HCEC 1CT (cell line): Measurements from ENCODE around the gene GZF1.

Experiments used
- DNase-seq: peaks from one replicate; pipeline ENCODE4 v3.0.0-alpha.2; 2017

Gene GZF1

GRCh38 chr20:23370873-23371272 lies 8.9 kb downstream of the GZF1 start:
- no peak for DNase-seq

DNA sequence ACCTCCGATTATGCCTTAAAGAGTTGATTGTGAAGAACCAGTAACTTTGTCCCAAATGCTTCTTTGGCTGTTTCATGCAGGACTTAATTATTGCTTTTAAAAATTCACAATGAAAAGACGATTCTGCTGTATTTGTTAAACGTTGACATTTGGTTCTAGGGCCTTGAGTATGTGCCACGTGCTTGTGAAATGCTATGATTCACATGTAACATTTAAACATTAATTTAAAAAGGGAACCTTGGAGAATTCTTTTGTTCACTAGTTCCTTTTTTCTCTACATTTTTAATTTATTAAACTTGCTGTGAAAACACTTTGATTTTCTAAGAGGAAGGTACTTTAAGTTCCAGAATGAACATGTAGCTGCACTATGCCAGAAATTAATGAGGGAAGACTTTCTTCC lies 9.5 kb downstream of the GZF1 start:
- no peak for DNase-seq

DNA sequence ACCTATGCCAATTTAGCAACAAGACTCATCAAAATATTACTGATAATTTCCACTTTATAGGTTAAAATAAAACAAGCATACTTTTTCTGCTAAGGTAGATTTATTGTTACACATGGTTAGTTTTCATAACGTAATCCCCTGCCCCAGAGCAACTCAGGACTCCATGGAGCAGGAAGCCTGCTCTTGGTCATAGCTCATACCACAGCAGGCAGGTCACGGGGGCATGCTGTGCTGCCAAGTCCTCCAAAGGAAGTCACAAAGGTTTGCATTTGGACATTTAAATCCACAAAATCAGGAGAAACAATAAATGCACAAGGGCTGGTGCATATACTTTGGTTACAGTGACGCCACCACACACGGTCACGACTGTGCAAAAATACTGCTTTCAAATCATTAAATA lies 12.5 kb downstream of the GZF1 start:
- DNase-seq, result no peak

GRCh38 chr20:23375827-23376226 lies 13.8 kb downstream of the GZF1 start:
- no peak for DNase-seq

GRCh38 chr20:23379772-23380171 lies 17.8 kb downstream of the GZF1 start:
- DNase-seq, result no peak

- DNase-seq, result no peak
Measured at GRCh38 chr20:23381876-23382275, 19.9 kb downstream of the GZF1 start.

GRCh38 chr20:23386304-23387117 lies 24.5 kb downstream of the GZF1 start:
- no peak for DNase-seq

DNA sequence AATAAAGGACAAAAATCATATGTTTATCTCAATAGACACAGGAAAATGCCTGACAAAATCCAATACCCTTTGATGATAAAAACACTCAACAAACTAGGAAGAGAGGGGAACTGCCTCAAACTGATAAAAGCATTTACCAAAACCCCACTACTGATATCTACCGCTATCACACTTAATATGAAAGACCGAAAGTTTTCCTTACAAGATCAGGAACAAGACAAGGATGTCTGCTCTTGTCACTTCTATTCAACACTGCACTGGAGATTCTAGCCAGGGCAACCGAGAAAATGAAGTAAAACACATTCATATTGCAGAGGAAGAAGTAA lies 25.1 kb downstream of the GZF1 start:
- DNase-seq, result no peak

- DNase-seq, result no peak
Measured at GRCh38 chr20:23390091-23390774, 28.3 kb downstream of the GZF1 start.

DNA sequence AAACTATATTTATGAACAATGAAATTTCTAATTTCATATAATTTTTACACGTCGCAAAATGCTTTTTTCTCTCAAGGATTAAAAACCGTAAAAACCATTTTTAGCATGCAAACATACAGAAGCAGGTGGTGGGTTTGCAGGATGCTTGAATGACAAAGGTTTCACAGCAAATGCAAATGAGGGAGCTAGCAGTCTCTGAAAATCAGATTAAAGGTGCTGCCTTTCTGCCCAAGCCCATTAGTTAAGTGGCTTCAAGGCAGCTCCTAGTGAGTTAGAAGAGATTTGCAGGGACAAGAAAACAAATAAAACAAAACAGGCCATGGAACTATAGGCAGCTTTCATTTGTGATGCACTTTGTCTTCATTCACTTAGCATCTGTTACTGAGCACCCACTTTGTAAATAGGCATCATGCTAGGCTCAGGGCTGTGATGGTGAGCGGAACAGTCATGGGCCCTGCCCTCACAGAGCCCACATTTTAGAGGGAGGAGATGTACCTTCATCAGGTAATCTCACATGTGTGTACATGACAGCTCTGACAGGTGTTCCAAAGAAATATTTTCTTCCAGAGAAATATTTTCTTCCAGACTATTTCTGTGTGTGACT lies 29.8 kb downstream of the GZF1 start:
- DNase-seq, result no peak

- no peak for DNase-seq
Measured at GRCh38 chr20:23393996-23394775, 32.2 kb downstream of the GZF1 start.

GRCh38 chr20:23396950-23397627 lies 35.1 kb downstream of the GZF1 start:
- no peak for DNase-seq

- DNase-seq, result peak; percentile 14
Measured at GRCh38 chr20:23397961-23398360, 36.0 kb downstream of the GZF1 start.

DNA sequence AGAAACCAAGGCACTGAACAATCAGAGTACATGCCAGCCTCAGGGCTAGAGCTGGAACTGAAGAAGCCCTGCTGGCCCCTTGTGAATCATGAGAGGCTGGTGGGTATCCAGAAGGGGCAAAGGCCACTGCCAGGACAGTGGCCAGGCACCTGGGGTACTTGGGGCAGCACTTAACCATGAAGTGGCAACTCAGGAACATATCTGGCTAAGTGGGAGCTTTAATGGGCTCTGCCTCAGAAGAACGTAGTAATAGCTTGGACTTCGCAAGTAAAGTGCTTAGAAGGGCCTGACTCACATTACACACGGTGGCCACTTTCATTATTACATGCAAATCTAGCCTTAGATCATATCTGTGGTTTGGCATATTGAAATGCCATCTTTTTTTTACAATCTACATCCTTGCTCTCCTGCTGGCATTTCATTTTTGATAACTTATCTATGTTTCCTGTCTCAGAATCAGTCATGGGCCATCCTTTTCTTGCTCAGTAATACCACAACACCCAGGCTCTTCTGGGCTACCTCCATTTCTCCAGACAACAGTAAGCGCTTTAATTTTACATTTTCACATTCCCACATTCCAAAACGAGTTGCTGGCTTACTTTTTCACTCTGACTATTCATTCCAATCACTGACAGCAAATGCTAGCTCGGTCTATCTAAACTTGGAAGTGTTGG lies 37.7 kb downstream of the GZF1 start:
- peak; percentile 32 for DNase-seq

GRCh38 chr20:23401051-23401450 lies 39.1 kb downstream of the GZF1 start:
- no peak for DNase-seq

DNA sequence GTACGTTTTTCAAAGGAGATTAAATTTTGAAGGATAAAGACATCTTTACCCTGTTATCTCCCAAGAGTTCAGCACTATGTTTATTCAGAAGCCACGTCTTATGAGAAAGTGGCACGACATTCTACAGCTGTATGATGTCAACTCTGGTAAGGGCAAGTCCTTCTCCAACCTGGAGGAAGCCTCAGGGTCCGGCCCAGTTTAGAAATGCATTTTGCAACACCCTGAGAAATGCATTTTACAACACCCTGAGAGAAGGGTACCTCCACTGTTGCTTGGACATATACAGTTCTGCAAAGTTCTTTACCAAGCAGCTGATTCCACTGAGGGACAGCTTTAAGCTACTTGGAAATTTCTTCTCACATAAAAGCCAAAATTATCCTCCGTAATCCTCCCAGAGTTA lies 41.8 kb downstream of the GZF1 start:
- DNase-seq, result no peak

GRCh38 chr20:23404196-23404595 lies 42.2 kb downstream of the GZF1 start:
- peak; percentile 50 for DNase-seq

DNA sequence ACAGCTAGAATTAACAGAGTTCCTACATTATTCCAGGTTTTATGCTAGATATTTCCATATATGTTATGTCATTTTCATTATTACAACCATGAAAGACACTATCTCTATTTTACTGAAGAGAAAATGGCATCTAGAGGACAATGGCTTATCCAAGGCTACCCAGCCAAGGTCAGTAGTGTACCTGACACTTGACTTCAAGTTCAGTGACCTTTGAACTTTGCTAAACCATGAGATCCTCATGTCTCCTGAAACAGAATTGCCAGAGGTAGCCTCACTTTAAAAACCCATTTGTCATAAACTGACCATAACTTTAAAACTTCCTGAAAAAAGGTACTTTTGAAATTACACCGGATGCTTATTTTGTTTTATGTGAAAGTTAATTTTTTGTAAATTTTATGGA lies 44.9 kb downstream of the GZF1 start:
- no peak for DNase-seq

DNA sequence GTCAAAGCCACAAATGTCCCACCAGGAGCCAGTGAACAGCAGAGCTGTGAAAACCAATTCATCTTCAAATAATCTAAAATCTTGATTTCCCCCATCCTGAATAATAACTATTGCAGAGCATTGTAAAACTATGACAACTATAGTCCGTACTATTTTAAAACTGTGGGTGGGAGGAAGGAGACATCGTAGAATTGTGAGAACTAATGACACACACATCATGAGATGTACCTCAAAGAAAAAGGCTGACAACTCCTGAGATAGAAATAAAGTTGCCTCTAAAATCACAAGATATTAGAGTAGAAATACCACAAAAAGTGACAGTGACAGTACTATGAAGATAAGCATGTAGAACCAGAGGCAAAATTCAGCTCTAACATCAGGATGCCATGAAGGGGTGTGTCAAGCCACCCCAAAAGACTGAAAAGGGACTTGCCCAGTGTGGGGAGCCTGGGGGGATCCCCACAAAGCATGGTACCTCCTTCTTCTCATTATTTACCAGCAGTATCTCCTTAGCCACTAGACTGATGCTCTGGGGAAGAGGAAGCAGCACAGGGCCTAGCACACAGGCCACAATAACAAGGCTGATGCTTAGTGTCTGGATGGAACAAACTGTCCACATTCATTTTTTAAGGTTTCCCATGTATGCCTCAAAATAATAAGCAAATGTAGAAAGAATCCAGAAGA lies 45.9 kb downstream of the GZF1 start:
- DNase-seq, result no peak

- no peak for DNase-seq
Measured at GRCh38 chr20:23408957-23409356, 47.0 kb downstream of the GZF1 start.

DNA sequence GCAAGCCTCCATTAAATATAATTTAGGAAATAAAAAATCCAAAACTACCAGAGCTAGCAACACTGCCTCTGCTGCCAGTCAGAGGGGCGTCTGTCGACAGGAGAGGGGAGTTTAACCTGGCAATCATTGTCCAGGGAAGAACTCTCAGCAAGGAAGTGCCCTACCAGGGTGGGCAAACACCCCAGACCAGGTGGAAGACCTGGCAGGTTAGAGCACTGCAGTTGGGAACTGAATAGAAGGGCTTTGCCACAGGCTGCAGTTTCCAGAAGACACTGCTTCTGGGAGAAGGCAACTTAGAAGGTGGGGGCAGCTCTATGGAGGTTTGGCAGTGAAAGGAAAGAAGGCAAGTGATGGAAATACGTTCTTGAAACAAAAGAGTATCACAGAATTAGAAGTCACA lies 47.8 kb downstream of the GZF1 start:
- DNase-seq, result no peak
